ENCODE measurements around the gene OBI1. TPM values are rescaled to one million over a fixed set of nuclear protein-coding genes. Genes with fewer than 3 reads are reported as not detected.

OBI1 gene
- total and polyA plus RNA-seq, 2 donors (not counting 1 experiment from before 2014, with no cell fraction given) = 10.2 to 11.4 TPM

DNA sequence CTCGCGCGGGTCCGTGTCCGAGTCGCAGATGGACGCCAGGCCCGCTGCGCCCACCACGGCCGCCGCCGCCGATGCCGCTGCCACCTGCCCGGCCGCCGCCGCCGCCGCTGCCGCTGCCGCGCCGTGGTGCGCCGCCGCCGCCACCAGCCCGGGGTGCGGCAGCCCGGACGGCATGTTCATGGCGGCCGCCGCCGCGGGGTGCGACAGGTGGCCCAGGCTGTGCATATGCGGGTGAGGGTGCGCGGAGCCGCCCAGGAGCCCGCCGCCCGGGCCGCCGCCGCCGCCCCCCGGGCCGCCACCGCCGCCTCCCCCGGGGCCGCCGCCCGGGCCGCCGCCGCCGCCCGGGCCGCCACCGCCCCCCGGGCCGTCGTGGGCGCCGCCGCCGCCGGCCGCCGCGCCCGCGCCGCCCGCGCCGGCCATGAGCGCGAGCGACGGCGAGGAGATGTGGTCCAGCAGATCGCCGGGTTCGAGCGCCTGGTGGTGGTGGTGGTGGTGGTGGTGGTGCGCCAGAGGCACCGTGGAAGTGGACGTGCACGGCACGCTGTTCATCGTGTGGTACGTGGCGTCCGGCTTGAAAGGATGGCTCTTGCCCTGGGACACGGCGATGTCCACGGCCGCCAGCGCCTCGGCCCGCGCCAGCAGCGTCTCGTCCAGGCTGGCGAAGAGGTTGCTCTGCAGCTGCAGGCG is 56.9 kb downstream of the OBI1 start:
- TF ChIP-seq EZH2 (IDR thresholded peaks at IDR 0.05; ENCODE audit: low read length, missing control alignments) = no peak
- TF ChIP-seq, protein P1, sequence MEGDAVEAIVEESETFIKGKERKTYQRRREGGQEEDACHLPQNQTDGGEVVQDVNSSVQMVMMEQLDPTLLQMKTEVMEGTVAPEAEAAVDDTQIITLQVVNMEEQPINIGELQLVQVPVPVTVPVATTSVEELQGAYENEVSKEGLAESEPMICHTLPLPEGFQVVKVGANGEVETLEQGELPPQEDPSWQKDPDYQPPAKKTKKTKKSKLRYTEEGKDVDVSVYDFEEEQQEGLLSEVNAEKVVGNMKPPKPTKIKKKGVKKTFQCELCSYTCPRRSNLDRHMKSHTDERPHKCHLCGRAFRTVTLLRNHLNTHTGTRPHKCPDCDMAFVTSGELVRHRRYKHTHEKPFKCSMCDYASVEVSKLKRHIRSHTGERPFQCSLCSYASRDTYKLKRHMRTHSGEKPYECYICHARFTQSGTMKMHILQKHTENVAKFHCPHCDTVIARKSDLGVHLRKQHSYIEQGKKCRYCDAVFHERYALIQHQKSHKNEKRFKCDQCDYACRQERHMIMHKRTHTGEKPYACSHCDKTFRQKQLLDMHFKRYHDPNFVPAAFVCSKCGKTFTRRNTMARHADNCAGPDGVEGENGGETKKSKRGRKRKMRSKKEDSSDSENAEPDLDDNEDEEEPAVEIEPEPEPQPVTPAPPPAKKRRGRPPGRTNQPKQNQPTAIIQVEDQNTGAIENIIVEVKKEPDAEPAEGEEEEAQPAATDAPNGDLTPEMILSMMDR (conservative IDR thresholded peaks at IDR 0.05 in 1 of 2, IDR thresholded peaks at IDR 0.05 in 1 of 2; ENCODE audit: low read depth in 1 of 2, low read length in 2 of 2) = no peak
- no peak overlapping the region for H3K4me2 ChIP-seq (ENCODE audit: extremely low read depth, insufficient read depth, low read length)
- H3K27me3 ChIP-seq (ENCODE audit: control insufficient read depth, insufficient read depth, low read length) = peaks cover 89% of the 10 kb centered on the region
- H3K4me1 ChIP-seq (ENCODE audit: control insufficient read depth, extremely low read depth, insufficient read depth, low read length) = peaks cover 3% of the 10 kb centered on the region
- H3K27ac ChIP-seq (ENCODE audit: insufficient read depth, low read length) = no peak overlapping the region
- H3K36me3 ChIP-seq (ENCODE audit: control insufficient read depth, insufficient read depth, low read length) = no peaks in the 10 kb centered on the region
- no peaks in the 10 kb centered on the region for H3K9me3 ChIP-seq (ENCODE audit: control insufficient read depth, insufficient read depth, low read depth, low read length)
- H3K79me2 ChIP-seq (ENCODE audit: control insufficient read depth, insufficient read depth, low read length) = no peaks in the 10 kb centered on the region
- H3K4me3 ChIP-seq (replicated peaks in 1 of 4; ENCODE audit: control extremely low read depth in 1 of 4, insufficient read depth in 1 of 4, low read depth in 3 of 4, low read length in 4 of 4) = no peak overlapping the region
- no peak overlapping the region for H3K9ac ChIP-seq (ENCODE audit: insufficient read depth, low read length)
- DNase-seq (ENCODE audit: low read depth in 2 of 2) = no peak
- peaks cover 2% of the 10 kb centered on the region for H4K20me1 ChIP-seq (ENCODE audit: control insufficient read depth, extremely low read depth, insufficient read depth, low read length)
- no peak overlapping the region for H2AFZ ChIP-seq (ENCODE audit: low read length)

DNA sequence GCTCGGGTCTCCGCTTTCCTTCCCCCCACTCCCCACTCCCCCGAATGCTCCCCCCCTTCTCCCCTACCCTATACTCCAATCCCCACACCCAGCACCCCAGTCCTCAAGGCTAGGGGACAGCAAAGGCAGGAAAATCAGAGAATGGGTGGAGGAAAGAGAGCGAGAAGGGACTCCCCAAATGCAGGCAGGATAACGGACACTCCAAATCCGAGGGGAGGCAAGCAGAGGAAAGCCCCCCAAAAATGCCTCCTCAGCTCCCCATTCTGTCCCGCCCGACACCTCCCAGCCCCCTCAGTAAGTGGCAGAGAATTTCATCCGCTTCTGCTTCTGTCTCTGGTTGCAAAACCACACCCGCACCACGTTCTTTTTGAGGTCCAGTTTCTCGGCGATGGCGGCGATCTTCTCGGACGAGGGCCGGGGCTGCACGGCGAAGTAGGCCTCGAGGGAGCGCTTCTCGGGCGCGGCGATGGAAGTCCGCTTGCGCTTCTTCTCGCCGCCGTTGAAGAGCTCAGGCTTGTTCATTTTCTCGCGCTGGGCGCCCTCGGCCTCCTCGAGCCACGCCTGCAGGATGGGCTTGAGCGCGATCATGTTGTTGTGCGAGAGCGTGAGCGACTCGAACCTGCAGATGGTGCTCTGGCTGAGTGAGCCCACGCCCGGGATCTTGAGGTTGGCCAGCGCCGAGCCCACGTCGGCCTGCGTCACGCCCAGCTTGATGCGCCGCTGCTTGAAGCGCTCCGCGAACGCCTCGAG is 57.7 kb downstream of the OBI1 start:
- DNase-seq (ENCODE audit: low read depth in 2 of 2) = peak; percentile 14 to 15
- H4K20me1 ChIP-seq (ENCODE audit: control insufficient read depth, extremely low read depth, insufficient read depth, low read length) = peaks cover 2% of the 10 kb centered on the region
- no peaks in the 10 kb centered on the region for H3K36me3 ChIP-seq (ENCODE audit: control insufficient read depth, insufficient read depth, low read length)

More for the DNA sequence above, 57.7 kb downstream of the OBI1 start:
- TF ChIP-seq EZH2 (IDR thresholded peaks at IDR 0.05; ENCODE audit: low read length, missing control alignments) = peak; percentile 98
- TF ChIP-seq, protein P1 (conservative IDR thresholded peaks at IDR 0.05 in 1 of 2, IDR thresholded peaks at IDR 0.05 in 1 of 2; ENCODE audit: low read depth in 1 of 2, low read length in 2 of 2) = no peak
- Histone ChIP-seq H2AFZ (ENCODE audit: low read length) (no peak overlapping the region), H3K27me3 (ENCODE audit: control insufficient read depth, insufficient read depth, low read length) (peaks cover 89% of the 10 kb centered on the region), H3K79me2 (ENCODE audit: control insufficient read depth, insufficient read depth, low read length) (no peaks in the 10 kb centered on the region), H3K9ac (ENCODE audit: insufficient read depth, low read length) (no peak overlapping the region), H3K4me3 (replicated peaks in 1 of 4; ENCODE audit: control extremely low read depth in 1 of 4, insufficient read depth in 1 of 4, low read depth in 3 of 4, low read length in 4 of 4) (no peak overlapping the region), H3K27ac (ENCODE audit: insufficient read depth, low read length) (no peak overlapping the region), H3K4me1 (ENCODE audit: control insufficient read depth, extremely low read depth, insufficient read depth, low read length) (peaks cover 3% of the 10 kb centered on the region), H3K4me2 (ENCODE audit: extremely low read depth, insufficient read depth, low read length) (no peak overlapping the region), H3K9me3 (ENCODE audit: control insufficient read depth, insufficient read depth, low read depth, low read length) (no peaks in the 10 kb centered on the region)
